GM12891 (cell line): ENCODE data around the gene EXOC6.

Source experiments
- DNase-seq: peaks from one replicate; pipeline ENCODE4 v3.0.0; 2011; ENCODE audit warnings: low spot score; ENCODE audit not compliant: insufficient read length
- FAIRE-seq: peaks from 2 replicates; lab custom pipeline; 2011; peaks lifted over from hg19 to GRCh38; lab: Jason Lieb, UNC
- PAX5 ChIP-seq: IDR thresholded peaks from 2 replicates; pipeline ENCODE4 v1.6.1; 2011; ENCODE audit warnings: low read length, moderate library complexity, mild to moderate bottlenecking; ENCODE audit not compliant: insufficient read depth, severe bottlenecking
- POLR2A ChIP-seq: IDR thresholded peaks from 2 replicates; pipeline ENCODE4 v1.6.1; 2011; ENCODE audit warnings: low read depth, low read length, control low read depth
- POLR2AphosphoS5 ChIP-seq: IDR thresholded peaks from 2 replicates; pipeline ENCODE4 v1.6.1; 2011; ENCODE audit warnings: low read depth, low read length, control low read depth
- POU2F2 ChIP-seq: IDR thresholded peaks from 2 replicates; pipeline ENCODE4 v1.6.1; 2011; ENCODE audit warnings: low read depth, mild to moderate bottlenecking, control low read depth, low read length, moderate library complexity
- SPI1 ChIP-seq: IDR thresholded peaks from 2 replicates; pipeline ENCODE4 v1.6.1; 2011; ENCODE audit warnings: low read depth, low read length, control low read depth
- TAF1 ChIP-seq: IDR thresholded peaks from 2 replicates; pipeline ENCODE4 v1.6.1; 2011; ENCODE audit warnings: low read depth, low read length, control low read depth

The EXOC6 gene

DNA sequence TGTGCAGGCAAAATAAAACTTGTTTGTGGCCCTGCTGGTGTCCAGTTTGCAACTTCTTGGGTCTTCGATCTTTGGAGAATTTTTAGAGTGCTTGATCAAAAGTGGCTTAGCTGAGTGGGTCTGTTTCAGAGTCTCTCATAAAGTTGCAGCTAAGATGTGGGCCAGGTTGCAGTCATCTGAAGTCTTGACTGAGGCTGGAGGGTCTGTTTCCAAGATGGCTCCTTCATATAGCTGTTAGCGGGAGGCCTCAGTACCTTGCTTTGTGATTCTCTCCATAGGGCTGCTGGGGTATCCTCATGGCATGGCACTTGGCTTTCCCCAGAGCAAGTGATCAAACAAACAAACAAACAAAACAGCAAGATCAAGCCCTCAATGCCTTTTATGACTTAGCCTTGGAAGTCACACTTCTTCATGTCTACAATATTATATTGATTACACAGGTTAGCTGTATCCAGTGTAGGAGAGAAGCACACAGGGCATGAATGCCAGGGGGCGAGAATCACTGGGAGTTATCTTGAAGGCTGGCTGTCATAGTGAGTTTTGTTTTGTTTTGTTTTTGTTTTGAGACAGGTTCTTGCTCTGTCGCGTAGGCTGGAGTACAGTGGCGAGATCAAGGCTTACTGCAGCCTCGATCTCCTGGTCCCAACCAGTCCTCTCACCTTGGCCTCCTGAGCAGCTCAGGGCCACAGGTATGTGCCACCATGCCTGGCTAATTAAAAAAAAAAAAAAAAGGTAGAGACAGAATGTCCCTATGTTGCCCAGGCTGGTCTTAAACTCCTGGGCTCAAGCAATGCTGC lies 235.6 kb downstream of the EXOC6 start:
- TF ChIP-seq SPI1, result no peak
- no peak for TF ChIP-seq POU2F2
- no peak for TF ChIP-seq TAF1
- no peak for TF ChIP-seq POLR2AphosphoS5
- TF ChIP-seq PAX5, result no peak
- no peak for TF ChIP-seq POLR2A
- no peak for FAIRE-seq
- no peak for DNase-seq

DNA sequence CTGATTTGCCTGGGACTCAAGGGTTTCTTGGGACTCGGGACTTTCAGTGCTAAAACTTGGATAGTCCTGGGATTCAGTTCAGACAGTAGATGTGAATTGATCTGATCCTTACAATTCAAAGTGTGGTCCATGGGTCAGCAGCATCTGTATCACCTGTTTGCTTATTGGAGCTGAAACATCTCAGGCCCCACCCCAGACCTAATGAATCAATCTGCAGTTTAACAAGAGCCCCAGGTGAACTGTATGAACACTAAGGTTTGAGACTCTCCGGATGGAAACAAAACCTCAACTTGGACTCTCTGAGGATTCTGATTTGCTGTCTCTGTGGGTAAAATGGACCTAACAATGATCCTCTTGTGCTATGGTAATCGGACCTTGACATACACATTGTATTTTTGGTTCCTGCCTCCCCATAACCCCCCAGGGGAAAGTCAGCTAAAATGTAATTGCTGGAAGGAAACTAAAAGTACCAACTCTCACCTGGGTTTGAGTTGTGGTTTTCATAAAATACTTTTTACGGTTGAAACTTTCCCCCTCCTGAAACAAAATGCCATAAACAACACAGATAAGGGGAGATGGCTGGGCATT lies 237.0 kb downstream of the EXOC6 start:
- no peak for DNase-seq
- no peak for TF ChIP-seq POLR2AphosphoS5
- TF ChIP-seq PAX5, result no peak
- no peak for TF ChIP-seq POLR2A
- TF ChIP-seq SPI1, result no peak
- TF ChIP-seq POU2F2, result no peak
- TF ChIP-seq TAF1, result no peak
- no peak for FAIRE-seq

GRCh38 chr10:93086289-93086688 lies 238.0 kb downstream of the EXOC6 start:
- TF ChIP-seq POU2F2 (no peak), SPI1 (no peak), POLR2AphosphoS5 (no peak), POLR2A (no peak), TAF1 (no peak), PAX5 (no peak)
- no peak for DNase-seq
- FAIRE-seq, result no peak

DNA sequence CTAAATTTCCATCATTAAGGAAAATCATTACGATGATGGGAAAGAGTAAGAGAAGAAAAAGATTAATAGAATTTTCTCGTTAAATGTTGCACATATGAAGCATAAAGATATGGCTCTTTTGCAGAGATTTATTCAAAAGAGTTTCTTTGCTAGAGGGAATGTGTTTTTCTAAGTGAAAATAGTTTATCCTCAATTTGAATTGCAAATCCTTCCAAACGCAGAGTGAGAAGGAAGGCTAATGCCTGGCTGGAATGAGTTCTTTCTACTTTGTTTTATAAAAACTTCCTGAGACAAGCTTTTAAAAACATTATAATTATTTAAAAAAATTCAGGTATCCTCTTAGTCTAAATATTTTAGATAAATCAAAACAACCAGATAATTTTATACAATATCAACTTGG lies 239.5 kb downstream of the EXOC6 start:
- FAIRE-seq (no peak), DNase-seq (no peak)
- no peak for TF ChIP-seq POLR2AphosphoS5
- TF ChIP-seq SPI1, result no peak
- TF ChIP-seq POLR2A, result no peak
- no peak for TF ChIP-seq TAF1
- no peak for TF ChIP-seq PAX5
- no peak for TF ChIP-seq POU2F2

- no peak for FAIRE-seq
- TF ChIP-seq PAX5, result no peak
- no peak for TF ChIP-seq POLR2A
- DNase-seq, result no peak
These were observed 240.1 kb downstream of the EXOC6 start for GRCh38 chr10:93088466-93088865.

GRCh38 chr10:93090619-93091018 lies 242.3 kb downstream of the EXOC6 start:
- no peak for TF ChIP-seq POU2F2
- no peak for TF ChIP-seq TAF1
- TF ChIP-seq POLR2AphosphoS5, result no peak
- TF ChIP-seq SPI1, result no peak
- no peak for TF ChIP-seq PAX5
- TF ChIP-seq POLR2A, result no peak
- DNase-seq, result no peak
- no peak for FAIRE-seq

GRCh38 chr10:93091960-93092359 lies 243.6 kb downstream of the EXOC6 start:
- TF ChIP-seq POLR2A, result no peak
- no peak for TF ChIP-seq POLR2AphosphoS5
- TF ChIP-seq PAX5, result no peak
- TF ChIP-seq SPI1, result no peak
- no peak for TF ChIP-seq TAF1
- no peak for TF ChIP-seq POU2F2
- no peak for FAIRE-seq
- no peak for DNase-seq

GRCh38 chr10:93095225-93095624 lies 246.9 kb downstream of the EXOC6 start:
- TF ChIP-seq PAX5, result no peak
- TF ChIP-seq POU2F2, result no peak
- TF ChIP-seq SPI1, result no peak
- TF ChIP-seq POLR2AphosphoS5, result no peak
- no peak for TF ChIP-seq TAF1
- no peak for TF ChIP-seq POLR2A
- FAIRE-seq, result no peak
- no peak for DNase-seq

DNA sequence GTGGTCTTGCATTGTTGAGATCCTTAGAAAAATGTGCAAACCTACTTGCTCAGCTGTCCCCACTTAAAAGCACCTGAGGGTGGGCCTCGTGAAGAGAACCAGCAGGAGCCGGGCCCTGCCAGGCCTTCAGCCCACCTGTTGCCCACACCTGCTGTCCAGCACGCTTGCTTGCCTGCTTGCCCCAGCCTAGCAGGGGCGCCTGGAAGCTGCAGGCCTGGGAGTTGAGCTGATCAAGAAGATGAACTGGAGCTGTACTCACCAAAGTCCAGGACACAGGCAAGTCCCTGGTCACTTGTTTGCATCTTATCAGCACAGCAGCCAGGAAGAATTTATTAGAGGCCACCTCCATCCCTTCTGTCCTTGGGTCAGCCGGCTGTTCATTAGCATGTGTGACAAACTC lies 248.6 kb downstream of the EXOC6 start:
- no peak for FAIRE-seq

GRCh38 chr10:93097386-93097785 lies 249.1 kb downstream of the EXOC6 start:
- no peak for FAIRE-seq
- TF ChIP-seq POLR2AphosphoS5 (no peak), TAF1 (no peak), POU2F2 (no peak), SPI1 (no peak), POLR2A (no peak)

More for the DNA sequence above, 248.6 kb downstream of the EXOC6 start:
- TF ChIP-seq TAF1 (no peak), PAX5 (no peak), SPI1 (no peak), POLR2A (no peak), POU2F2 (no peak)
- no peak for DNase-seq

GRCh38 chr10:93098816-93099215 lies 250.5 kb downstream of the EXOC6 start:
- DNase-seq (no peak), FAIRE-seq (no peak)
- TF ChIP-seq POU2F2 (no peak), POLR2AphosphoS5 (no peak), TAF1 (no peak), POLR2A (no peak), SPI1 (no peak), PAX5 (no peak)

More at GRCh38 chr10:93097386-93097785, 249.1 kb downstream of the EXOC6 start:
- no peak for DNase-seq
